Measurements from ENCODE around the gene IL1RAPL2. TPM values are rescaled to one million over a fixed set of nuclear protein-coding genes. Genes with fewer than 3 reads are reported as not detected.
"Not testable (repeated sequence)": the region's sequence is repeated elsewhere in the genome, so short reads cannot be mapped to it uniquely, and the experiment has no call there.

IL1RAPL2 gene
- total and polyA plus RNA-seq, 2 donors, result 0.24 to 3.3 TPM

- Histone ChIP-seq H3K4me3 (ENCODE audit: low read depth, low read length) (no peak overlapping the region), H3K4me1 (ENCODE audit: insufficient read depth) (no peaks in the 10 kb centered on the region), H3K36me3 (ENCODE audit: insufficient read depth) (no peaks in the 10 kb centered on the region), H3K27ac (ENCODE audit: low read depth) (no peak overlapping the region)
- WGBS, result 39% methylated on average over 2 of the region's 2 CpGs
- DNase-seq (ENCODE audit: extremely low spot score), result no peak
Observed at GRCh38 chrX:104935581-104935980, 369.6 kb downstream of the IL1RAPL2 start.

- H3K27ac ChIP-seq (ENCODE audit: low read depth), result no peak overlapping the region
- H3K36me3 ChIP-seq (ENCODE audit: insufficient read depth), result no peaks in the 10 kb centered on the region
- no peaks in the 10 kb centered on the region for H3K4me1 ChIP-seq (ENCODE audit: insufficient read depth)
- H3K4me3 ChIP-seq (ENCODE audit: low read depth, low read length), result no peak overlapping the region
- no peak for DNase-seq (ENCODE audit: extremely low spot score)
Observed at GRCh38 chrX:104953251-104953650, 387.3 kb downstream of the IL1RAPL2 start.

GRCh38 chrX:104961926-104962325 lies 395.9 kb downstream of the IL1RAPL2 start:
- no peak overlapping the region for H3K27ac ChIP-seq (ENCODE audit: low read depth)
- no peaks in the 10 kb centered on the region for H3K36me3 ChIP-seq (ENCODE audit: insufficient read depth)
- no peak overlapping the region for H3K4me3 ChIP-seq (ENCODE audit: low read depth, low read length)
- no peaks in the 10 kb centered on the region for H3K4me1 ChIP-seq (ENCODE audit: insufficient read depth)
- 71% methylated on average over 1 of the region's 1 CpG for WGBS
- DNase-seq (ENCODE audit: extremely low spot score), result no peak

DNA sequence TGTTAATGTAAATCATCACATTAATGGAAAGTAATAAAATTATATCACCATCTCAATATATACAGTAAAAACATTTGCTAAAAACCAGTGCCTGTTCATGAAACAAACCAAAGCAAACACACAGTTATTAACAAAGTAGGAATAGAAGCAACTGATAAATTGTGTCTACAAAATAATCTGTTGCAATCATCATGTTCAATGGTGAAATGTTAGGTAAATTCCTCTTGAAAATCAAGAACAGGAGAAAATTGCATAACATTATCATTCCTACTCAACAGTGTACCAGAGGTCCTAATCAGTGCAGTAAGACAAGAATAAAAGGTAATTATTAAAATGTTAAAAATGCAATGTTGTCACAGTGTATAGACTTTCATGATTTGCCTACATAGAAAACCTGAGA lies 402.2 kb downstream of the IL1RAPL2 start:
- no peaks in the 10 kb centered on the region for H3K36me3 ChIP-seq (ENCODE audit: insufficient read depth)
- H3K4me3 ChIP-seq (ENCODE audit: low read depth, low read length), result no peak overlapping the region
- no peaks in the 10 kb centered on the region for H3K4me1 ChIP-seq (ENCODE audit: insufficient read depth)
- DNase-seq (ENCODE audit: extremely low spot score), result no peak
- no peak overlapping the region for H3K27ac ChIP-seq (ENCODE audit: low read depth)

GRCh38 chrX:104972737-104973136 lies 406.7 kb downstream of the IL1RAPL2 start:
- WGBS, result 42% methylated on average over 1 of the region's 1 CpG
- Histone ChIP-seq H3K36me3 (ENCODE audit: insufficient read depth) (no peaks in the 10 kb centered on the region), H3K27ac (ENCODE audit: low read depth) (no peak overlapping the region), H3K4me3 (ENCODE audit: low read depth, low read length) (no peak overlapping the region), H3K4me1 (ENCODE audit: insufficient read depth) (no peaks in the 10 kb centered on the region)
- DNase-seq (ENCODE audit: extremely low spot score), result no peak

DNA sequence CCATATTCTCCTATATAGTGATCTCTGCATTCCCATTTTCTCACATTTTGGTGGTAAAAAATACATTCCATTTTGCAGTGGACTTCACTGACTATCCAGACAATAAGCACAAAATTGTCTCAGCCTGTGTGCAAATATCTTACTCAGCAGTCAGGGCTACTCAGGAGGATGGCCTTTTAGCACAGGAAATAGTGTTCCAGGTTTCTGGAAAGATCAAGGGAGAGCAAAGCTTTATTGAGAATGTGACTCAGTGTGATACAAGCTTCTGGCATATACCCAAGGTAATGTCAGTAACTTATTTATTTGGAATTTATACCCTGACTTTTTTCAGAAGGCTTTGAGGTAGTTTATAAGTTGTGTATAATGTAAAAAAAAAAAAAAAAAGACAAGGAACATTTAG lies 421.1 kb downstream of the IL1RAPL2 start:
- Histone ChIP-seq H3K4me1 (ENCODE audit: insufficient read depth) (no peaks in the 10 kb centered on the region), H3K4me3 (ENCODE audit: low read depth, low read length) (no peak overlapping the region), H3K27ac (ENCODE audit: low read depth) (no peak overlapping the region), H3K36me3 (ENCODE audit: insufficient read depth) (no peaks in the 10 kb centered on the region)
- no peak for DNase-seq (ENCODE audit: extremely low spot score)

GRCh38 chrX:104988038-104988437 lies 422.0 kb downstream of the IL1RAPL2 start:
- no peak for DNase-seq (ENCODE audit: extremely low spot score)
- no peaks in the 10 kb centered on the region for H3K4me1 ChIP-seq (ENCODE audit: insufficient read depth)
- H3K4me3 ChIP-seq (ENCODE audit: low read depth, low read length), result no peak overlapping the region
- H3K27ac ChIP-seq (ENCODE audit: low read depth), result no peak overlapping the region
- no peaks in the 10 kb centered on the region for H3K36me3 ChIP-seq (ENCODE audit: insufficient read depth)

GRCh38 chrX:104995546-104995945 lies 429.5 kb downstream of the IL1RAPL2 start:
- Histone ChIP-seq H3K4me3 (ENCODE audit: low read depth, low read length) (no peak overlapping the region), H3K27ac (ENCODE audit: low read depth) (no peak overlapping the region), H3K36me3 (ENCODE audit: insufficient read depth) (no peaks in the 10 kb centered on the region), H3K4me1 (ENCODE audit: insufficient read depth) (no peaks in the 10 kb centered on the region)
- no peak for DNase-seq (ENCODE audit: extremely low spot score)

- Histone ChIP-seq H3K36me3 (ENCODE audit: insufficient read depth) (no peaks in the 10 kb centered on the region), H3K4me1 (ENCODE audit: insufficient read depth) (no peaks in the 10 kb centered on the region), H3K4me3 (ENCODE audit: low read depth, low read length) (no peak overlapping the region), H3K27ac (ENCODE audit: low read depth) (no peak overlapping the region)
- no peak for DNase-seq (ENCODE audit: extremely low spot score)
- WGBS, result 81% methylated on average over 3 of the region's 3 CpGs
Observed at GRCh38 chrX:105006103-105006502, 440.1 kb downstream of the IL1RAPL2 start.

DNA sequence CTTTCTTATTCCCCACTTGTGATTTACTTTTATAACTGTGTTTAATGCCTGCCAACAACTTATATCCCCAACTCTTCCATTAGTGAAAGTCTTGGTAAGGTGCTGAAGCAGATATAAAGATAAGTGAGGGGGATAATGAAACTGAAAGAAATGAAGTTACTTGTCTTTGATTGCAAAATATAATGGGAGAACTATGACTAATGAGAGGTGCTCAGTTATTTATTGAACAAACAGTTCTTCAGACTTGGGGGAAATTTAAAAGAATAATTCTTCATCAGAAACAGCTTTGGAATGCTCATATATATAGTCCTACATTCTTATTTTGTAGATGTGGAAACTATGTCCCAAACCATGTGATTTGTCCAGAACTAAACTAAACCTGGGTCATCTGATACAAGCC lies 441.0 kb downstream of the IL1RAPL2 start:
- DNase-seq (ENCODE audit: extremely low spot score), result no peak
- Histone ChIP-seq H3K36me3 (ENCODE audit: insufficient read depth) (no peaks in the 10 kb centered on the region), H3K4me3 (ENCODE audit: low read depth, low read length) (no peak overlapping the region), H3K27ac (ENCODE audit: low read depth) (no peak overlapping the region), H3K4me1 (ENCODE audit: insufficient read depth) (no peaks in the 10 kb centered on the region)

GRCh38 chrX:105013719-105014118 lies 447.7 kb downstream of the IL1RAPL2 start:
- Histone ChIP-seq H3K4me3 (ENCODE audit: low read depth, low read length) (no peak overlapping the region), H3K27ac (ENCODE audit: low read depth) (no peak overlapping the region), H3K4me1 (ENCODE audit: insufficient read depth) (no peaks in the 10 kb centered on the region), H3K36me3 (ENCODE audit: insufficient read depth) (no peaks in the 10 kb centered on the region)
- WGBS, result 93% methylated on average over 2 of the region's 2 CpGs
- DNase-seq (ENCODE audit: extremely low spot score), result no peak

DNA sequence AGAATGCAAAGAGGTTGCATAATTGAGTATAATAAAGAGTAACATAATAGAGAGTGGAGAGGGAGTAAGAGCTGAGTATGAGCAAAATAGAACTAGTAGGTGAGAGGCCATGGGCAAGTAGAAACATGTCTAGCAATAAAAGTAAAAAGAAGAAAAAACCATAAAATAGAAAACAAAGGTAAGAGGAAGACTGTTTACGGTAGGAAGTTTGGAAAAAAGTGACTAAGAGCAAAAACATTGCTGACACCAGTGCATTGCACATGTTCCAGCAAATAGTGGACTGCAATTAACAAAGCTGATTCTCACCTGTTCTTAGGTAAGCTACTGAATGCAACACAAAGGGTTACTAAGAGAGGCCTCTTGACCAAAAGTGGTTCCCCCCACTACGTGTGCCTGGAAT lies 451.6 kb downstream of the IL1RAPL2 start:
- WGBS, result 82% methylated on average over 2 of the region's 2 CpGs

GRCh38 chrX:105018865-105019264 lies 452.9 kb downstream of the IL1RAPL2 start:
- Histone ChIP-seq H3K4me1 (ENCODE audit: insufficient read depth) (no peaks in the 10 kb centered on the region), H3K4me3 (ENCODE audit: low read depth, low read length) (no peak overlapping the region), H3K36me3 (ENCODE audit: insufficient read depth) (no peaks in the 10 kb centered on the region), H3K27ac (ENCODE audit: low read depth) (no peak overlapping the region)
- no peak for DNase-seq (ENCODE audit: extremely low spot score)
- 85% methylated on average over 1 of the region's 1 CpG for WGBS

More for the DNA sequence above, 451.6 kb downstream of the IL1RAPL2 start:
- Histone ChIP-seq H3K4me3 (ENCODE audit: low read depth, low read length) (no peak overlapping the region), H3K27ac (ENCODE audit: low read depth) (no peak overlapping the region), H3K4me1 (ENCODE audit: insufficient read depth) (no peaks in the 10 kb centered on the region), H3K36me3 (ENCODE audit: insufficient read depth) (no peaks in the 10 kb centered on the region)
- DNase-seq (ENCODE audit: extremely low spot score), result no peak

GRCh38 chrX:105028962-105029361 lies 463.0 kb downstream of the IL1RAPL2 start:
- H3K4me1 ChIP-seq (ENCODE audit: insufficient read depth); H3K4me3 ChIP-seq (ENCODE audit: low read depth, low read length); DNase-seq (ENCODE audit: extremely low spot score); H3K36me3 ChIP-seq (ENCODE audit: insufficient read depth); H3K27ac ChIP-seq (ENCODE audit: low read depth): not testable (repeated sequence)
- WGBS, result 91% methylated on average over 2 of the region's 3 CpGs

- Histone ChIP-seq H3K4me3 (ENCODE audit: low read depth, low read length) (no peak overlapping the region), H3K27ac (ENCODE audit: low read depth) (no peak overlapping the region), H3K4me1 (ENCODE audit: insufficient read depth) (no peaks in the 10 kb centered on the region), H3K36me3 (ENCODE audit: insufficient read depth) (no peaks in the 10 kb centered on the region)
- no peak for DNase-seq (ENCODE audit: extremely low spot score)
Observed at GRCh38 chrX:105038672-105039328, 472.8 kb downstream of the IL1RAPL2 start.

All from urinary bladder (tissue), 4 donors.